Karpas-422 (cell line): ENCODE measurements around the gene PWP1. TPM values are rescaled to one million over a fixed set of nuclear protein-coding genes. Genes with fewer than 3 reads are reported as not detected.

Experiments
- DNase-seq: peaks from one replicate; pipeline ENCODE4 v3.0.0-alpha.2; 2015
- H2AFZ ChIP-seq: fragments of 200-600 bp; sonication (generic); 2 replicates; pipeline ENCODE4 v1.6.1; 2014; ENCODE audit warnings: antibody characterized with exemption, low read length, mixed read lengths
- H3K27ac ChIP-seq: fragments of 200-600 bp; sonication (generic); 2 replicates; pipeline ENCODE4 v1.5.1; 2014; ENCODE audit warnings: mild to moderate bottlenecking, low read length, moderate library complexity
- H3K27me3 ChIP-seq: fragments of 200-600 bp; sonication (generic); 2 replicates; pipeline ENCODE4 v1.6.1; 2014; ENCODE audit warnings: low read length, mixed read lengths
- H3K36me3 ChIP-seq: fragments of 200-600 bp; sonication (generic); 2 replicates; pipeline ENCODE4 v1.6.1; 2014; ENCODE audit warnings: low read length, mixed read lengths; ENCODE audit not compliant: insufficient read depth
- H3K4me1 ChIP-seq: fragments of 200-600 bp; sonication (generic); 2 replicates; pipeline ENCODE4 v1.6.1; 2014; ENCODE audit warnings: mild to moderate bottlenecking, low read length, mixed read lengths
- H3K4me2 ChIP-seq: fragments of 200-600 bp; sonication (generic); 2 replicates; pipeline ENCODE4 v1.6.1; 2014; ENCODE audit warnings: low read length, low read depth, mild to moderate bottlenecking; ENCODE audit not compliant: poor library complexity, severe bottlenecking
- H3K4me3 ChIP-seq: fragments of 200-600 bp; sonication (generic); 2 replicates; pipeline ENCODE4 v1.5.1; 2014; ENCODE audit warnings: mild to moderate bottlenecking, antibody characterized with exemption, low read length, mixed read lengths
- H3K79me2 ChIP-seq: fragments of 200-600 bp; sonication (generic); 2 replicates; pipeline ENCODE4 v1.6.1; 2014; ENCODE audit warnings: mild to moderate bottlenecking, low read length, mixed read lengths
- H3K9ac ChIP-seq: fragments of 200-600 bp; sonication (generic); 2 replicates; pipeline ENCODE4 v1.6.0; 2014; ENCODE audit warnings: low read length
- H3K9me2 ChIP-seq: fragments of 200-600 bp; sonication (generic), shearing (Covaris generic); replicated peaks from 2 replicates; pipeline ENCODE4 v1.6.0; 2014; ENCODE audit warnings: mild to moderate bottlenecking, low read length, moderate library complexity; ENCODE audit not compliant: insufficient read depth
- H3K9me3 ChIP-seq: fragments of 300-700, 200-600 bp; sonication (generic); 2 replicates; pipeline ENCODE4 v1.6.1; 2014; ENCODE audit warnings: low read length, mixed read lengths
- H4K20me1 ChIP-seq: fragments of 200-600 bp; sonication (generic); 2 replicates; pipeline ENCODE4 v1.6.1; 2014; ENCODE audit warnings: mild to moderate bottlenecking, antibody characterized with exemption, low read length, low read depth; ENCODE audit not compliant: insufficient read depth
- total RNA-seq: library from RNA; depleted of rRNA; stranded (reverse); fragments of >200 nt; shearing (Covaris generic); gene quantifications from 2 replicates; pipeline ENCODE4 v1.2.3, GENCODE V29; 2014; ENCODE audit warnings: low replicate concordance; rRNA removed

The PWP1 gene
- 37.4 and 43.1 TPM in 2 replicates for total RNA-seq

GRCh38 chr12:107685360-107686248 is at the start of gene PWP1:
PWP1 (plus strand) TSS chr12:107685799; CDS start chr12:107685900, 101 bp downstream.
- peak within 1 kb of the TSS; percentile 92 for H3K4me2 ChIP-seq
- H3K79me2 ChIP-seq, result peaks cover 28% of the 10 kb centered on the region
- H3K4me3 ChIP-seq, result peak within 1 kb of the TSS; percentile 88
- peaks cover 18% of the 10 kb centered on the region; the same call in 1 of the 2 replicates for H3K36me3 ChIP-seq
- H3K9me3 ChIP-seq, result no peaks in the 10 kb centered on the region
- no peaks in the 10 kb centered on the region for H3K9me2 ChIP-seq
- DNase-seq, result peak; percentile 98
- H3K9ac ChIP-seq, result peak within 1 kb of the TSS; percentile 90
- H3K4me1 ChIP-seq, result peaks cover 21% of the 10 kb centered on the region
- peak within 1 kb of the TSS; percentile 55 for H2AFZ ChIP-seq
- H3K27ac ChIP-seq, result peak within 1 kb of the TSS; percentile 64
- H3K27me3 ChIP-seq, result no peaks in the 10 kb centered on the region
- H4K20me1 ChIP-seq, result no peaks in the 10 kb centered on the region

GRCh38 chr12:107641154-107641553 is 44.4 kb upstream of the PWP1 start:
- Histone ChIP-seq H2AFZ (no peak overlapping the region), H3K36me3 (no peaks in the 10 kb centered on the region), H4K20me1 (no peaks in the 10 kb centered on the region), H3K9ac (no peak overlapping the region), H3K27ac (no peak overlapping the region), H3K79me2 (no peaks in the 10 kb centered on the region), H3K27me3 (no peaks in the 10 kb centered on the region; the same call in 1 of the 2 replicates), H3K9me3 (no peaks in the 10 kb centered on the region), H3K9me2 (no peaks in the 10 kb centered on the region), H3K4me3 (no peak overlapping the region), H3K4me1 (no peaks in the 10 kb centered on the region), H3K4me2 (no peak overlapping the region)
- DNase-seq, result no peak

GRCh38 chr12:107642240-107642639 is 43.4 kb upstream of the PWP1 start:
- Histone ChIP-seq H3K79me2 (no peaks in the 10 kb centered on the region), H3K9me2 (no peaks in the 10 kb centered on the region), H3K4me3 (no peak overlapping the region), H3K9me3 (no peaks in the 10 kb centered on the region), H3K4me1 (no peaks in the 10 kb centered on the region), H3K9ac (no peak overlapping the region), H3K27me3 (no peaks in the 10 kb centered on the region; the same call in 1 of the 2 replicates), H4K20me1 (no peaks in the 10 kb centered on the region), H3K36me3 (no peaks in the 10 kb centered on the region), H2AFZ (no peak overlapping the region), H3K4me2 (no peak overlapping the region), H3K27ac (no peak overlapping the region)
- DNase-seq, result no peak

GRCh38 chr12:107645630-107646333 is 39.8 kb upstream of the PWP1 start:
- Histone ChIP-seq H3K36me3 (no peaks in the 10 kb centered on the region), H3K4me3 (no peak overlapping the region), H4K20me1 (no peaks in the 10 kb centered on the region), H3K9ac (no peak overlapping the region), H3K27ac (no peak overlapping the region), H3K79me2 (no peaks in the 10 kb centered on the region), H3K4me2 (no peak overlapping the region), H3K4me1 (no peaks in the 10 kb centered on the region), H2AFZ (no peak overlapping the region), H3K9me3 (no peaks in the 10 kb centered on the region), H3K27me3 (no peaks in the 10 kb centered on the region; the same call in 1 of the 2 replicates), H3K9me2 (no peaks in the 10 kb centered on the region)
- no peak for DNase-seq

GRCh38 chr12:107646436-107646835 is 39.2 kb upstream of the PWP1 start:
- H3K36me3 ChIP-seq, result no peaks in the 10 kb centered on the region
- no peaks in the 10 kb centered on the region; the same call in 1 of the 2 replicates for H3K27me3 ChIP-seq
- H3K4me3 ChIP-seq, result no peak overlapping the region
- no peaks in the 10 kb centered on the region for H4K20me1 ChIP-seq
- no peak overlapping the region for H3K9ac ChIP-seq
- no peaks in the 10 kb centered on the region for H3K4me1 ChIP-seq
- no peak for DNase-seq
- no peak overlapping the region for H3K27ac ChIP-seq
- no peaks in the 10 kb centered on the region for H3K79me2 ChIP-seq
- H3K9me2 ChIP-seq, result no peaks in the 10 kb centered on the region
- no peak overlapping the region for H2AFZ ChIP-seq
- H3K9me3 ChIP-seq, result no peaks in the 10 kb centered on the region
- no peak overlapping the region for H3K4me2 ChIP-seq

GRCh38 chr12:107649661-107650061 is 35.9 kb upstream of the PWP1 start:
- Histone ChIP-seq H3K4me3 (no peak overlapping the region), H3K36me3 (no peaks in the 10 kb centered on the region), H3K4me1 (no peaks in the 10 kb centered on the region), H3K4me2 (no peak overlapping the region), H3K27ac (no peak overlapping the region), H3K79me2 (no peaks in the 10 kb centered on the region), H3K9ac (no peak overlapping the region), H3K27me3 (no peaks in the 10 kb centered on the region), H3K9me3 (no peaks in the 10 kb centered on the region), H4K20me1 (no peaks in the 10 kb centered on the region), H2AFZ (no peak overlapping the region), H3K9me2 (no peaks in the 10 kb centered on the region)
- DNase-seq, result no peak

GRCh38 chr12:107650977-107651376 is 34.6 kb upstream of the PWP1 start:
- Histone ChIP-seq H3K4me1 (no peaks in the 10 kb centered on the region), H3K4me3 (no peak overlapping the region), H3K27me3 (no peaks in the 10 kb centered on the region), H3K4me2 (no peak overlapping the region), H3K36me3 (no peaks in the 10 kb centered on the region), H3K9ac (no peak overlapping the region), H3K9me2 (no peaks in the 10 kb centered on the region), H3K79me2 (no peaks in the 10 kb centered on the region), H3K27ac (no peak overlapping the region), H4K20me1 (no peaks in the 10 kb centered on the region), H2AFZ (no peak overlapping the region), H3K9me3 (no peaks in the 10 kb centered on the region)
- no peak for DNase-seq
